Glutamatergic neuron (in vitro differentiated cells): ENCODE results near the gene CAMTA1. TPM values are rescaled to one million over a fixed set of nuclear protein-coding genes. Genes with fewer than 3 reads are reported as not detected.

Source experiments
- DNase-seq: peaks from one replicate; pipeline ENCODE4 v3.0.0; 2022
- H3K27ac Mint-ChIP-seq: one replicate; pipeline ENCODE4 v1.8.0; 2020; ENCODE audit warnings: mild to moderate bottlenecking, mixed read lengths, inconsistent platforms; ENCODE audit not compliant: unreplicated experiment
- H3K27me3 Mint-ChIP-seq: one replicate; pipeline ENCODE4 v1.8.0; 2020; ENCODE audit warnings: mild to moderate bottlenecking, moderate library complexity, mixed read lengths, inconsistent platforms; ENCODE audit not compliant: unreplicated experiment
- H3K36me3 Mint-ChIP-seq: one replicate; pipeline ENCODE4 v1.8.0; 2020; ENCODE audit warnings: mild to moderate bottlenecking, mixed read lengths, inconsistent platforms; ENCODE audit not compliant: unreplicated experiment
- H3K4me1 Mint-ChIP-seq: one replicate; pipeline ENCODE4 v1.8.0; 2020; ENCODE audit warnings: mild to moderate bottlenecking, low read depth, mixed read lengths, inconsistent platforms; ENCODE audit not compliant: unreplicated experiment
- H3K4me3 Mint-ChIP-seq: one replicate; pipeline ENCODE4 v1.8.0; 2020; ENCODE audit warnings: mild to moderate bottlenecking, mixed read lengths, inconsistent platforms; ENCODE audit not compliant: unreplicated experiment
- H3K9me3 Mint-ChIP-seq: one replicate; pipeline ENCODE4 v1.8.0; 2020; ENCODE audit warnings: mild to moderate bottlenecking, moderate library complexity, mixed read lengths, inconsistent platforms; ENCODE audit not compliant: unreplicated experiment
- CTCF ChIP-seq: fragments of 200-600 bp; sonication (generic); IDR thresholded peaks from one replicate; pipeline ENCODE4 v1.5.0; 2021; ENCODE audit not compliant: partially characterized antibody, unreplicated experiment
- total RNA-seq: library from RNA; stranded (reverse); fragmentation: NEBNext Ultra II Directional; extraction: Animal tissue kit (Norgen Biotek cat#: 25700); gene quantifications from one replicate; pipeline ENCODE4 v1.2.1, GENCODE V29; 2021; ENCODE audit not compliant: unreplicated experiment

CAMTA1 gene
- total RNA-seq, 1 donor from 2014 or later, result 77.2 TPM

DNA sequence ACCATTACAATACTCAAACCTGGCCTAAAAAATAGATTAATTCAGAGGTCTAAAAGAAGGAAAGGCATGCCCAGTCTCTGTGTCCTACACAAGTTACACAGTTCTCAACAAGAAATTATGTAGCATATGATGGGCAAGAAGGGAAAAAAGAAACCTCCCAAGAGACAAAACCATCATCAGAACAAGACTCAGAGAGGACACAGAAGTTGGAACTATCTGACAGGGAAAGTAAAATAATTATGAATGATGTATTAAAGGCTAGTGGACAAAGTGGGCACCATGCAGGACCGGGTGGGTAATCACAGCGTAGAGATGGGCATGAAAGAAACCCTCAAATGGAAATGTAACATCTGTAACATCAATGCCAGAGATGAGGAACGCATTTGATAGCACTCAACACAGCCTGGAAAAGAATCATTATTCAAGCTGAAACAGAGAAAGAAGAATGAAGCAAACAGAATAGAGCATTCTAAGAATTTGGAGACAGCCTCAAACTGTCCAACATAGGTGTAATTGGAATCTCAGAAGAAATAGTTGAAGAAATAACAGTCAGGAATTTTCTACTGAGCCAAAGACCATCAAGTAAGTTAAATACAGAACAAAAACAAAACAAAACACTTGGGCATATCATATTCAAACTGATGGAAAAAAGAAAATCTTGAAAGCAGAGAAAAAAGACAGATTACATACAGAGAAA is 1028.6 kb downstream of the CAMTA1 start:
- Mint-ChIP-seq H3K4me1 (no peaks in the 10 kb centered on the region), H3K27me3 (no peaks in the 10 kb centered on the region), H3K36me3 (peaks cover 16% of the 10 kb centered on the region), H3K9me3 (peaks cover 3% of the 10 kb centered on the region), H3K4me3 (no peak overlapping the region), H3K27ac (no peak overlapping the region)
- no peak for DNase-seq
- TF ChIP-seq CTCF, result no peak

Other genes starting within 250 kb of the CAMTA1 start
- gene NOL9, start 230.9 kb upstream of the CAMTA1 start, total RNA-seq, result 34.5 TPM
- not detected for gene TAS1R1, start 230.1 kb upstream of the CAMTA1 start, total RNA-seq
- gene ZBTB48, start 205.5 kb upstream of the CAMTA1 start, total RNA-seq, result 39.0 TPM
- 9.2 TPM for gene KLHL21, start 182.6 kb upstream of the CAMTA1 start, total RNA-seq
- gene PHF13, start 171.7 kb upstream of the CAMTA1 start, total RNA-seq, result 13.2 TPM
- gene THAP3, start 160.6 kb upstream of the CAMTA1 start, total RNA-seq, result 30.2 TPM
- 74.1 TPM for gene DNAJC11, start 83.6 kb upstream of the CAMTA1 start, total RNA-seq